PC-3 (cell line): ENCODE data around the gene SNX2. TPM values are rescaled to one million over a fixed set of nuclear protein-coding genes. Genes with fewer than 3 reads are reported as not detected.

Experiments used
- ATAC-seq: fragments of 200-7000 bp; cut with Tn5 transposase; 2 replicates; pipeline ENCODE4 v1.9.1; 2020; ENCODE audit warnings: mild to moderate bottlenecking, moderate library complexity
- BruUV-seq: library from RNA; stranded (reverse); fragments of 400-500 nt; replicated peaks from 2 replicates; lab custom pipeline; 2021; lab: Mats Ljungman, UMichigan
- CTCF ChIA-PET: fragments of 300-600 bp; sonication (Branson Sonifier 250); formaldehyde crosslinking; loops from one replicate; lab custom pipeline; 2022; ENCODE audit warnings: antibody characterized with exemption; lab: Charles Lee
- POLR2A ChIA-PET: fragments of 300-600 bp; sonication (Branson Sonifier 250); formaldehyde crosslinking; loops from one replicate; lab custom pipeline; 2022; ENCODE audit warnings: antibody characterized with exemption; ENCODE audit not compliant: unreplicated experiment; lab: Charles Lee
- DNase-seq: peaks from one replicate; pipeline ENCODE4 v3.0.0-alpha.2; 2015
- H2AFZ ChIP-seq: fragments of 300-600 bp; sonication (generic); 2 replicates; pipeline ENCODE4 v1.6.0; 2016; ENCODE audit warnings: antibody characterized with exemption, low read length
- H3F3A ChIP-seq: fragments of 300-600 bp; sonication (generic); one replicate; pipeline ENCODE4 v1.6.0; 2017; ENCODE audit warnings: antibody characterized with exemption, low read length, control low read depth, mild to moderate bottlenecking; ENCODE audit not compliant: unreplicated experiment
- H3K27ac ChIP-seq: fragments of 300-600 bp; sonication (generic); 2 replicates; pipeline ENCODE4 v1.5.1; 2016; ENCODE audit warnings: mild to moderate bottlenecking, low read length
- H3K27me3 ChIP-seq: fragments of 300-600 bp; sonication (generic); 2 replicates; pipeline ENCODE4 v1.6.1; 2016; ENCODE audit warnings: low read length, mixed read lengths
- H3K36me3 ChIP-seq: fragments of 300-600 bp; sonication (generic); 2 replicates; pipeline ENCODE4 v1.6.1; 2016; ENCODE audit warnings: low read depth, mixed run types, low read length, mixed read lengths
- H3K4me1 ChIP-seq: fragments of 300-600 bp; sonication (generic); 2 replicates; pipeline ENCODE4 v1.5.1; 2016; ENCODE audit warnings: low read length; ENCODE audit not compliant: insufficient read depth
- H3K4me2 ChIP-seq: fragments of 300-600 bp; sonication (generic); 2 replicates; pipeline ENCODE4 v1.6.0; 2016; ENCODE audit warnings: low read length
- H3K4me3 ChIP-seq: fragments of 300-600 bp; sonication (generic); 2 replicates; pipeline ENCODE4 v1.5.1; 2016; ENCODE audit warnings: mild to moderate bottlenecking, low read length, mixed read lengths
- H3K79me2 ChIP-seq: fragments of 300-600 bp; sonication (generic); 2 replicates; pipeline ENCODE4 v1.6.1; 2017; ENCODE audit warnings: low read length, mixed read lengths
- H3K9ac ChIP-seq: fragments of 300-600 bp; sonication (generic); 2 replicates; pipeline ENCODE4 v1.6.0; 2016; ENCODE audit warnings: mild to moderate bottlenecking, low read length
- H3K9me2 ChIP-seq: fragments of 300-600 bp; sonication (generic); replicated peaks from 2 replicates; pipeline ENCODE4 v1.6.1; 2016; ENCODE audit warnings: mixed run types, low read length, mixed read lengths
- H3K9me3 ChIP-seq: fragments of 300-600 bp; sonication (generic); 2 replicates; pipeline ENCODE4 v1.6.1; 2016; ENCODE audit warnings: low read length, mixed read lengths
- H4K20me1 ChIP-seq: fragments of 300-600 bp; sonication (generic); 2 replicates; pipeline ENCODE4 v1.6.1; 2016; ENCODE audit warnings: low read length, mixed read lengths
- EZH2 ChIP-seq: fragments of 300-600 bp; sonication (generic); IDR thresholded peaks from one replicate; pipeline ENCODE4 v1.6.1; 2017; ENCODE audit warnings: antibody characterized with exemption, mild to moderate bottlenecking, low read length; ENCODE audit not compliant: unreplicated experiment
- EZH2phosphoT487 ChIP-seq: fragments of 300-600 bp; sonication (generic); IDR thresholded peaks from 2 replicates; pipeline ENCODE4 v1.6.1; 2018; ENCODE audit warnings: mild to moderate bottlenecking, antibody characterized with exemption, low read length, borderline replicate concordance
- intact Hi-C: fragments of 100-400 bp; cut with micrococcal nuclease; formaldehyde crosslinking; loops from 2 replicates; pipeline ENCODE4 v1.9.0; 2023
- total RNA-seq: library from RNA; depleted of rRNA; stranded (reverse); fragments of >200 nt; gene quantifications from 2 replicates; pipeline ENCODE4 v1.2.3, GENCODE V29; 2014
- TF ChIP-seq, protein P1 (sequence below): fragments of 300-600 bp; sonication (generic); conservative IDR thresholded peaks from 2 replicates; pipeline ENCODE4 v1.5.1; 2017; ENCODE audit warnings: antibody characterized with exemption, low read depth, mild to moderate bottlenecking, low read length

Gene SNX2
- total RNA-seq, 1 experiment from 2014 or later, result 33.7 TPM

DNA sequence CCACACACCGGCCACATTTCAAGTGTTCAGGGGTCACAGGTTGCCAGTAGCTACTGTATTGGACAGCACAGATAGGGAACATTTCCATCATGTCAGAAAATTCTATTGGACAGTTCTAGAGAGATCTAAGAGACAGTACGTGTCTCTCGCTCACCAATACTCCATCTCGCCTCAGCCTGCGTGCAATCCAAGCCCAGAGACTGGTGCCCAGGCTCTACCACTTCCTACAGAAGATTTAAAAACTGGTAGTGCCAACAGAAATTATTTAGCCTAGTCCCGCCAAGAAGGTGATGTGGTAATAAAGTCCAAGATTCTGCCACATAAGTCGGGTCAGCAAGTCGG, 390 bp upstream of the SNX2 start:
- POLR2A ChIA-PET, result interaction anchor here (0.6 kb wide), 1 partner anchor 72 kb away, joined by 3 read pairs; no protein-coding TSS in a partner anchor
- intact Hi-C loops, result loop anchor here (5.0 kb wide), 1 partner anchor 47 kb away; no protein-coding TSS in a partner anchor

DNA sequence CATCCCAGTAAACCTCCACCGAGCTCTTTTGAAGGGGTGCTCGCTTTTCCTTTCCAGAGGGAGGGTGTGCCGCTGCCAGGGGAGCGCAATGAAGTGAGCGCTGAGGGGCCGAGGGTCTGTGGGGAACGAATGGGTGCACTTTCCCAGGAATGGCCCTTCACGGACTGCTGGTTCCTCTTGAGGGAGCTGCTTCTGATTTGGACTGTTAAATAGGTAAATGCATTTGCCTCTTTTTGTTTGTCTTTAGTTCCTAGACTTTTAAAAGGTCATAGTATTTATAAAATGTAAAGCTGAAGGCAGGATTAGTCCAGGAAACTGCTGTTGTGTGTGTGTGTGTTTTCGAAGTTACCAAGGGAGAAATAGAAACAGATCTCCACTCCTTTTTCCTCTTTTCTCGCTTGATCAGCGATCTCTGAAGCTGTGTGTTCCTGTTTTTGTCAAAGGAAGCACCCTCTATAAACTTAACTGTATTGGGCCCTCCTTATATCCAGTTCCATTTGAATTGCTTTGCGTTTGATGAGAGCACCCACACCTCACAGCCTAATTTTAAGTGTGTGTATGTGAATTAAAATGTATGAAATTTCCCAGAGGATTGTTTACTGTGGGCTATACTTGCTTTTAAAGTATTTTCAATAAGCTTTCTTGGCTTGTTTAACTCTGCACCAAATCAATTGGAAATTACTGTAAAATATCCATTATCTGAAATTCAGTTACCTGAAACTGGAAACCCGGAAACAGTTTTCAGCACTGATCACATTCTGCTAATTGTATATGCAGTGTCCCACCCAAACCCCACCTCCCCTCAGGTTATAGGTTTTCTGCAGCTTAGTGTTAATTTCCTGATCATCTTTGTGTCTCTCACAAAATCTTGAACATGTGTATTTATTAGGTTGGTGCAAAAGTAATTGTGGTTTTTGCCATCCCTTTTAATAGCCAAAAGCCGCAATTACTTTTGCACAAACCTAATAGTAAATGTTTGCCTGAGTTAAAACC, 966 bp downstream of the SNX2 start:
- Histone ChIP-seq H4K20me1 (peaks cover 10% of the 10 kb centered on the region), H3K27me3 (no peaks in the 10 kb centered on the region), H3F3A (no peaks in the 10 kb centered on the region), H3K9me3 (no peaks in the 10 kb centered on the region), H3K36me3 (no peaks in the 10 kb centered on the region; the same call in 1 of the 2 replicates), H3K79me2 (peaks cover 54% of the 10 kb centered on the region), H2AFZ (peak overlapping the region; percentile 85), H3K4me3 (peak overlapping the region; percentile 92), H3K4me2 (peak overlapping the region; percentile 96), H3K27ac (no peak overlapping the region), H3K9ac (peak overlapping the region; percentile 76), H3K9me2 (no peaks in the 10 kb centered on the region), H3K4me1 (peaks cover 10% of the 10 kb centered on the region; the same call in 1 of the 2 replicates)
- DNase-seq, result peak; percentile 12
- BruUV-seq, result no TSS peak
- TF ChIP-seq, protein P1, sequence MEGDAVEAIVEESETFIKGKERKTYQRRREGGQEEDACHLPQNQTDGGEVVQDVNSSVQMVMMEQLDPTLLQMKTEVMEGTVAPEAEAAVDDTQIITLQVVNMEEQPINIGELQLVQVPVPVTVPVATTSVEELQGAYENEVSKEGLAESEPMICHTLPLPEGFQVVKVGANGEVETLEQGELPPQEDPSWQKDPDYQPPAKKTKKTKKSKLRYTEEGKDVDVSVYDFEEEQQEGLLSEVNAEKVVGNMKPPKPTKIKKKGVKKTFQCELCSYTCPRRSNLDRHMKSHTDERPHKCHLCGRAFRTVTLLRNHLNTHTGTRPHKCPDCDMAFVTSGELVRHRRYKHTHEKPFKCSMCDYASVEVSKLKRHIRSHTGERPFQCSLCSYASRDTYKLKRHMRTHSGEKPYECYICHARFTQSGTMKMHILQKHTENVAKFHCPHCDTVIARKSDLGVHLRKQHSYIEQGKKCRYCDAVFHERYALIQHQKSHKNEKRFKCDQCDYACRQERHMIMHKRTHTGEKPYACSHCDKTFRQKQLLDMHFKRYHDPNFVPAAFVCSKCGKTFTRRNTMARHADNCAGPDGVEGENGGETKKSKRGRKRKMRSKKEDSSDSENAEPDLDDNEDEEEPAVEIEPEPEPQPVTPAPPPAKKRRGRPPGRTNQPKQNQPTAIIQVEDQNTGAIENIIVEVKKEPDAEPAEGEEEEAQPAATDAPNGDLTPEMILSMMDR, result no peak
- TF ChIP-seq EZH2, result no peak
- no peak for TF ChIP-seq EZH2phosphoT487
- intact Hi-C loops, result loop anchor here (1.0 kb wide), 1 partner anchor 72 kb away; no protein-coding TSS in a partner anchor
- ChIA-PET CTCF (interaction anchor here (1.1 kb wide), 1 partner anchor 72 kb away, joined by 4 read pairs; no protein-coding TSS in a partner anchor), POLR2A (interaction anchor here (0.6 to 0.7 kb wide), 2 partner anchors 37 to 53 kb away, joined by 3 read pairs; no protein-coding TSS in a partner anchor)
- peak; percentile 30 for ATAC-seq

More for the DNA sequence above, 390 bp upstream of the SNX2 start:
- DNase-seq (no peak), ATAC-seq (peak; percentile 29)
- H3K9ac ChIP-seq, result no peak overlapping the region; the same call in 1 of the 2 replicates
- CTCF ChIA-PET, result no interaction called here
- no peak overlapping the region for H3K27ac ChIP-seq
- TSS peak; percentile 44 for BruUV-seq
- no peaks in the 10 kb centered on the region for H3K9me2 ChIP-seq
- no peaks in the 10 kb centered on the region; the same call in 1 of the 2 replicates for H3K36me3 ChIP-seq
- no peaks in the 10 kb centered on the region for H3K27me3 ChIP-seq
- H3K4me1 ChIP-seq, result peaks cover 10% of the 10 kb centered on the region; the same call in 1 of the 2 replicates
- no peaks in the 10 kb centered on the region for H3K9me3 ChIP-seq
- H3K79me2 ChIP-seq, result peaks cover 45% of the 10 kb centered on the region
- peak overlapping the region; percentile 96 for H3K4me2 ChIP-seq
- peak overlapping the region; percentile 85 for H2AFZ ChIP-seq
- H3K4me3 ChIP-seq, result peak overlapping the region; percentile 92
- H3F3A ChIP-seq, result no peaks in the 10 kb centered on the region
- TF ChIP-seq EZH2phosphoT487 (no peak), EZH2 (no peak)
- TF ChIP-seq, protein P1, result no peak
- H4K20me1 ChIP-seq, result peaks cover 10% of the 10 kb centered on the region
